Spleen (tissue), 11 donors: ENCODE measurements around the gene GAS7. TPM values are rescaled to one million over a fixed set of nuclear protein-coding genes. Genes with fewer than 3 reads are reported as not detected.

ENCODE experiments used
- DNase-seq: peaks from one replicate; pipeline ENCODE4 v3.0.0-alpha.2; 2020
- H3K27ac ChIP-seq, 8 donors: fragments of 200-600 bp; sonication (generic) in 7 of 8; 1 replicate in 4 of 8; 2 replicates in 4 of 8; pipeline versions ENCODE4 v1.5.0 to v1.8.0; 2016 to 2021; ENCODE audit warnings: inconsistent platforms in 4 of 8, mild to moderate bottlenecking in 4 of 8, moderate library complexity in 1 of 8
- H3K27me3 ChIP-seq, 7 donors: fragments of 200-600 bp; sonication (generic) in 6 of 7; replicated peaks in 1 of 7; 1 replicate in 4 of 7; 2 replicates in 3 of 7; pipeline versions ENCODE4 v1.5.0 to v1.8.0; 2016 to 2021; ENCODE audit warnings: inconsistent platforms in 3 of 7, mild to moderate bottlenecking in 1 of 7
- H3K36me3 ChIP-seq, 6 donors: fragments of 200-600 bp; sonication (generic) in 5 of 6; 1 replicate in 4 of 6; 2 replicates in 2 of 6; pipeline versions ENCODE4 v1.5.0 to v1.8.0; 2016 to 2021; ENCODE audit warnings: inconsistent platforms in 2 of 6
- H3K4me1 ChIP-seq, 6 donors: fragments of 200-600 bp; sonication (generic) in 5 of 6; 1 replicate in 3 of 6; 2 replicates in 3 of 6; pipeline versions ENCODE4 v1.5.0 to v1.8.0; 2016 to 2021; ENCODE audit warnings: inconsistent platforms in 3 of 6
- H3K4me3 ChIP-seq, 8 donors: fragments of 200-600 bp; sonication (generic) in 7 of 8; 1 replicate in 4 of 8; 2 replicates in 4 of 8; pipeline versions ENCODE4 v1.5.0 to v1.8.0; 2016 to 2021; ENCODE audit warnings: inconsistent platforms in 4 of 8, mild to moderate bottlenecking in 4 of 8, moderate library complexity in 2 of 8
- H3K9me3 ChIP-seq, 8 donors: fragments of 200-600 bp; sonication (generic) in 7 of 8; 1 replicate in 4 of 8; 2 replicates in 4 of 8; pipeline versions ENCODE4 v1.5.0 to v1.8.0; 2016 to 2021; ENCODE audit warnings: inconsistent platforms in 4 of 8
- CTCF ChIP-seq, 11 experiments: fragments of 200-600 bp in 7 of 11; fragments of 450-650 bp in 4 of 11; sonication (generic) in 4 of 11; IDR thresholded peaks in 8 of 11; conservative IDR thresholded peaks in 3 of 11; 1 replicate in 7 of 11; 2 replicates in 4 of 11; pipeline versions ENCODE4 v1.4.0 to v1.8.0; 2016 to 2021; ENCODE audit warnings: antibody characterized with exemption in 11 of 11, inconsistent platforms in 4 of 11, mild to moderate bottlenecking in 1 of 11
- POLR2A ChIP-seq, 3 donors: fragments of 450-650 bp; IDR thresholded peaks; one replicate each; pipeline ENCODE4 v1.5.1; 2017; ENCODE audit warnings: antibody characterized with exemption in 3 of 3, mild to moderate bottlenecking in 1 of 3
- POLR2AphosphoS5 ChIP-seq, 3 donors: sonication (generic); formaldehyde crosslinking; IDR thresholded peaks; one replicate each; pipeline ENCODE4 v1.5.1; 2017; ENCODE audit warnings: antibody characterized with exemption in 3 of 3
- WGBS, 5 donors: extraction: QIAGEN DNeasy Blood & Tissue Kit in 3 of 5; methylation state at CpG; one replicate each; pipeline versions ENCODE4 v1.1.5 to v1.1.7; 2013 to 2018; 5-methylcytosine and 5-hydroxymethylcytosine counted together
- intact Hi-C: fragments of 100-400 bp; cut with DNase I; formaldehyde crosslinking; loops from one replicate; pipeline ENCODE4 v1.15.0; 2023; ENCODE audit warnings: low total_unique reads
- polyA plus RNA-seq, 3 donors: library from polyadenylated mRNA; stranded (reverse); fragments of 200-250 nt; gene quantifications; one replicate each; pipeline ENCODE4 v1.2.1, GENCODE V29; 2013
- total RNA-seq, 7 donors: library from RNA; depleted of rRNA in 3 of 7; stranded (reverse); fragments of >200 nt in 3 of 7; fragmentation: NEBNext Ultra II Directional in 4 of 7; extraction: Animal tissue kit (Norgen Biotek cat#: 25700) in 4 of 7; gene quantifications; one replicate each; pipeline versions ENCODE4 v1.1.0 to v1.2.1, GENCODE V29; 2016 to 2021
- donor health status: healthy with polysubstance abuse.
- donor health status: DM: no; HTN: no; CAD: no; lungs with moderate emphysema.
- donor health status: DM: no; HTN: no; CAD: no.
- donor health status: Bipolar disorder and iron deficiency.
- donor health status: healthy.
- donor health status: DM: no; HTN: no; CAD: no.
- donor health status: DM: yes; HTN: yes; CAD: no.

The GAS7 gene
- total and polyA plus RNA-seq, 10 donors: 4.1 to 127 (median 60.9) TPM

DNA sequence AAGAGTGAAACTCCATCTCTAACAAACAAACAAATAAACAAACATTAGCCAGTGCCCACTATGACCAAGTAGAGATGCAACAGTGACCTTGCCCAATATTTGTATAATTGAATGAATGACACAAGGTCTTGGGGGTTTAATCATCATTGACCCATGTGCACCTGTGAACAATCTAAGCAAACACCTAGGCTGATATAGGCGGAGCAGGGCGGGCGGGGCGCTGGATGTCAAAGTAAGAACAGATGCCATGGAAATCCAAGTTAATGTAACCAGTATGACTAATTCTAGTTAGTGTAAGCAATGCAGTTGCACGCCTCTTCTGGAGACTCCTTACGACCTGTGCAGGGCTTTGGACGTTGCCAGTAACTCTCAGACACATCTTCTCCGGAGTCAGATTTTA, 310.9 kb downstream of the GAS7 start:
- no peak for TF ChIP-seq POLR2AphosphoS5 (IDR thresholded peaks at IDR 0.05)
- TF ChIP-seq CTCF (IDR thresholded peaks at IDR 0.05 in 8 of 11, conservative IDR thresholded peaks at IDR 0.05 in 3 of 11): no peak
- TF ChIP-seq POLR2A (IDR thresholded peaks at IDR 0.05): no peak
- Histone ChIP-seq H3K27ac (no peak overlapping the region), H3K4me1 (no peaks in the 10 kb centered on the region), H3K27me3 (no peaks in the 10 kb centered on the region), H3K36me3 (no peaks in the 10 kb centered on the region), H3K4me3 (no peak overlapping the region), H3K9me3 (peaks cover 5 to 30% (median 26%) of the 10 kb centered on the region in 8 donors)
- no peak for DNase-seq
- intact Hi-C loops: no loop called here
- 73 to 95% (median 89%) methylated on average over 8 of the region's 8 CpGs for WGBS, 5 donors

DNA sequence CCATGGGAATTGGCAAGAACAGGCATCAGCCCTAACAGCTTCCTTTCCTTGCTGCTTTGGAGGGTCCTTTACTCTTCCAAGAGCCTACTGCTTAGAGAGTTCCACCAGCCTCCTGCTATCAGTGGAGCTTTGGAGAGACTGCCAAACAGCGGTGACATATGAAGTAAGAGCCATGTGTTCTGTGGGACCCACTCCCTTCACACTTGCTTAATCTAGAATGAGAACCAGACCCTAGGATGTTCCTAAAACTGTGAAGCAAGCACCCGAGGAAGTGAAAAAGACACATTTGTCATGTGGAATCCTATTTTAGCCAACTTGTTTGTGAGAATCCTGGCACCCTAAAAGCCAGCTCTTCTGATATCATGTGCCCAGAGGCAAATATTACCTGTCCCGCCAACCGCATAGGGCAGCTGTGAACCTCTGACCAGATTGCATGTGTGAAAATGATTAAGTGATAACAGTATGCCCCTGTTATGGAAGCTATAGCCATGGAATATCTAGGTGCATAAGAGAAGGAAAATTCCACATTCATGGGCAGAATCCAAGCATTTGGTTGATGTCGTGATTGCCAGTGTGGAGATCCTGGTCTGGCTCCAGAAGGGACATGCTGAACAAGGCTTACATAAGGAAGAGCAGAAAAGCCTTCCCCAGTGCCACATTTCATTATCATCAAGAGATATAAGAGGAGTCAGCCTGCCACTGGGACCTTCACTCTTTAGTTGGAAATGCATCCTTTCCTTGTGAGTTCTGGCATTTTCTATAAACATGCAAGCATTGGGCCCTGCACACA, 312.1 kb downstream of the GAS7 start:
- intact Hi-C loops: no loop called here
- WGBS, 5 donors: 87 to 94% (median 90%) methylated on average over 5 of the region's 5 CpGs
- no peak for TF ChIP-seq CTCF (IDR thresholded peaks at IDR 0.05 in 8 of 11, conservative IDR thresholded peaks at IDR 0.05 in 3 of 11)
- no peak for TF ChIP-seq POLR2AphosphoS5 (IDR thresholded peaks at IDR 0.05)
- no peak for TF ChIP-seq POLR2A (IDR thresholded peaks at IDR 0.05)
- Histone ChIP-seq H3K27me3 (no peaks in the 10 kb centered on the region), H3K36me3 (no peaks in the 10 kb centered on the region), H3K4me1 (no peaks in the 10 kb centered on the region), H3K4me3 (no peak overlapping the region), H3K27ac (no peak overlapping the region), H3K9me3 (peaks cover 5 to 39% (median 37%) of the 10 kb centered on the region in 8 donors)
- no peak for DNase-seq

DNA sequence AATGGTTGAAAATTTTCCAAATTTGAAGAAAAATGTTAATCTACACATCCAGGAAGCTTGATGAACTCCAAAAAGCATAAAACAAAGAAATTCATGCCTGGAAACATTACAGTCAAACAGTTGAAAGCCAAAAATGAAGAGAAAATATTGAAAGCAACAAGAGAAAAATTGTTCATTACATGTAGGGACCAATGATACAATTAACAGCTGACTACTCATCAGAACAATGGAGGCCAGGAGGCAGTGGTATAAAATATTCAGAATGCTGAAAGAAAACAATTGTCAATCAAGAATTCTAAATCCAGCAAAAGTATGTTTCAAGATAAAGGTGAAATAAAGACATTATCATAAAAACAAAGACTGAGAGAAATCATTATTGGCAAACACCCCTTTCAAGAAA, 315.0 kb downstream of the GAS7 start:
- no peak for DNase-seq
- no peaks in the 10 kb centered on the region for H3K36me3 ChIP-seq
- no peak overlapping the region for H3K27ac ChIP-seq
- H3K27me3 ChIP-seq: peaks cover 0 to 5% (median 0%) of the 10 kb centered on the region in 7 donors
- H3K4me1 ChIP-seq: no peaks in the 10 kb centered on the region
- intact Hi-C loops: no loop called here
- no peak overlapping the region for H3K4me3 ChIP-seq
- peaks cover 5 to 39% (median 37%) of the 10 kb centered on the region in 8 donors for H3K9me3 ChIP-seq
- TF ChIP-seq CTCF (IDR thresholded peaks at IDR 0.05 in 8 of 11, conservative IDR thresholded peaks at IDR 0.05 in 3 of 11) (no peak), POLR2AphosphoS5 (IDR thresholded peaks at IDR 0.05) (no peak), POLR2A (IDR thresholded peaks at IDR 0.05) (no peak)

- Histone ChIP-seq H3K4me1 (no peaks in the 10 kb centered on the region), H3K27ac (no peak overlapping the region), H3K9me3 (peaks cover 5 to 39% (median 37%) of the 10 kb centered on the region in 8 donors), H3K36me3 (no peaks in the 10 kb centered on the region), H3K27me3 (peaks cover 0 to 8% (median 0%) of the 10 kb centered on the region in 7 donors), H3K4me3 (no peak overlapping the region)
- intact Hi-C loops: no loop called here
- no peak for DNase-seq
- 29 to 62% (median 57%) methylated on average over 3 of the region's 3 CpGs for WGBS, 5 donors
- TF ChIP-seq POLR2A (IDR thresholded peaks at IDR 0.05) (no peak), CTCF (IDR thresholded peaks at IDR 0.05 in 8 of 11, conservative IDR thresholded peaks at IDR 0.05 in 3 of 11) (no peak), POLR2AphosphoS5 (IDR thresholded peaks at IDR 0.05) (no peak)
These were observed 317.8 kb downstream of the GAS7 start for GRCh38 chr17:9880582-9880999.
